Measurements from ENCODE around the gene PCCA.

- TF ChIP-seq CTCF (IDR thresholded peaks at IDR 0.05; ENCODE audit: borderline replicate concordance, extremely low read depth, low read length, poor library complexity, severe bottlenecking) (no peak), EZH2 (IDR thresholded peaks at IDR 0.05; ENCODE audit: borderline replicate concordance, low read depth, low read length, severe bottlenecking) (no peak)
Observed at GRCh38 chr13:100552755-100553154, 463.9 kb downstream of the PCCA start.

Data from DND-41 (cell line).